KMS-11 (cell line): Measurements from ENCODE around the gene GPHA2.

ENCODE experiments used
- H2AFZ ChIP-seq: fragments of 200-600 bp; sonication (generic); 2 replicates; pipeline ENCODE4 v1.6.1; 2016; ENCODE audit warnings: antibody characterized with exemption, mixed run types, low read depth
- H3K27ac ChIP-seq: fragments of 200-600 bp; sonication (generic); 2 replicates; pipeline ENCODE4 v1.6.1; 2016; ENCODE audit warnings: mild to moderate bottlenecking, mixed run types
- H3K27me3 ChIP-seq: fragments of 200-600 bp; sonication (generic); 2 replicates; pipeline ENCODE4 v1.6.1; 2017; ENCODE audit warnings: mild to moderate bottlenecking, low read depth, mixed run types, moderate library complexity; ENCODE audit not compliant: insufficient read depth
- H3K36me3 ChIP-seq: fragments of 200-600 bp; sonication (generic); 2 replicates; pipeline ENCODE4 v1.6.1; 2017; ENCODE audit warnings: mild to moderate bottlenecking, mixed run types; ENCODE audit not compliant: insufficient read depth
- H3K4me1 ChIP-seq: fragments of 200-600 bp; sonication (generic); 2 replicates; pipeline ENCODE4 v1.6.1; 2016; ENCODE audit warnings: mild to moderate bottlenecking, low read depth, mixed run types; ENCODE audit not compliant: poor library complexity, severe bottlenecking
- H3K4me2 ChIP-seq: fragments of 200-600 bp; sonication (generic); 2 replicates; pipeline ENCODE4 v1.7.0; 2016; ENCODE audit warnings: mild to moderate bottlenecking, mixed run types
- H3K4me3 ChIP-seq: fragments of 200-600 bp; sonication (generic); IDR thresholded peaks from 2 replicates; pipeline ENCODE4 v1.6.1; 2017; ENCODE audit warnings: low read depth, low read length, mixed read lengths; ENCODE audit not compliant: insufficient read depth
- H3K79me2 ChIP-seq: fragments of 200-600 bp; sonication (generic); 2 replicates; pipeline ENCODE4 v1.6.1; 2016; ENCODE audit warnings: low read depth, mixed run types; ENCODE audit not compliant: insufficient read depth
- H3K9ac ChIP-seq: fragments of 200-600 bp; sonication (generic); 2 replicates; pipeline ENCODE4 v1.6.1; 2016; ENCODE audit warnings: mild to moderate bottlenecking, mixed run types
- H4K20me1 ChIP-seq: fragments of 200-600 bp; sonication (generic); 2 replicates; pipeline ENCODE4 v1.6.1; 2016; ENCODE audit warnings: mild to moderate bottlenecking, mixed run types; ENCODE audit not compliant: insufficient read depth
- CTCF ChIP-seq: fragments of 200-600 bp; sonication (generic); conservative IDR thresholded peaks from 2 replicates; pipeline ENCODE4 v1.6.1; 2017; ENCODE audit warnings: low read depth, mild to moderate bottlenecking, antibody characterized with exemption, low read length, moderate library complexity, mixed read lengths

Gene GPHA2

GRCh38 chr11:64933935-64934681 is 1.6 kb downstream of the GPHA2 start:
- H4K20me1 ChIP-seq: no peaks in the 10 kb centered on the region
- H3K4me3 ChIP-seq: no peak overlapping the region
- H3K79me2 ChIP-seq: no peaks in the 10 kb centered on the region
- H3K4me1 ChIP-seq: no peaks in the 10 kb centered on the region
- H3K4me2 ChIP-seq: no peak overlapping the region
- H3K27me3 ChIP-seq: no peaks in the 10 kb centered on the region; the same call in 1 of the 2 replicates
- H3K36me3 ChIP-seq: no peaks in the 10 kb centered on the region
- no peak overlapping the region for H3K27ac ChIP-seq
- TF ChIP-seq CTCF: no peak
- H2AFZ ChIP-seq: no peak overlapping the region
- H3K9ac ChIP-seq: no peak overlapping the region

GRCh38 chr11:64933213-64933934 is 2.3 kb downstream of the GPHA2 start:
- H3K27ac ChIP-seq: no peak overlapping the region
- H3K4me1 ChIP-seq: no peaks in the 10 kb centered on the region
- H3K36me3 ChIP-seq: no peaks in the 10 kb centered on the region
- H3K4me3 ChIP-seq: no peak overlapping the region
- no peak for TF ChIP-seq CTCF
- H3K79me2 ChIP-seq: no peaks in the 10 kb centered on the region
- H3K9ac ChIP-seq: no peak overlapping the region
- H4K20me1 ChIP-seq: no peaks in the 10 kb centered on the region
- H3K27me3 ChIP-seq: no peaks in the 10 kb centered on the region; the same call in 1 of the 2 replicates
- H3K4me2 ChIP-seq: no peak overlapping the region
- H2AFZ ChIP-seq: no peak overlapping the region

GRCh38 chr11:64932324-64932723 is 3.4 kb downstream of the GPHA2 start:
- H3K36me3 ChIP-seq: no peaks in the 10 kb centered on the region
- H4K20me1 ChIP-seq: no peaks in the 10 kb centered on the region
- no peak overlapping the region for H3K27ac ChIP-seq
- H3K9ac ChIP-seq: no peak overlapping the region
- H3K4me2 ChIP-seq: no peak overlapping the region
- H3K79me2 ChIP-seq: no peaks in the 10 kb centered on the region
- H3K4me1 ChIP-seq: no peaks in the 10 kb centered on the region
- H2AFZ ChIP-seq: no peak overlapping the region
- no peak for TF ChIP-seq CTCF
- H3K27me3 ChIP-seq: no peaks in the 10 kb centered on the region; the same call in 1 of the 2 replicates
- H3K4me3 ChIP-seq: no peak overlapping the region

- no peak overlapping the region for H3K4me2 ChIP-seq
- no peaks in the 10 kb centered on the region for H3K79me2 ChIP-seq
- H3K4me1 ChIP-seq: no peaks in the 10 kb centered on the region
- no peak overlapping the region for H3K27ac ChIP-seq
- no peak overlapping the region for H3K9ac ChIP-seq
- no peaks in the 10 kb centered on the region for H3K36me3 ChIP-seq
- TF ChIP-seq CTCF: no peak
- no peaks in the 10 kb centered on the region for H4K20me1 ChIP-seq
- H2AFZ ChIP-seq: no peak overlapping the region
- no peaks in the 10 kb centered on the region for H3K27me3 ChIP-seq
- no peak overlapping the region for H3K4me3 ChIP-seq
These were observed 4.4 kb downstream of the GPHA2 start for GRCh38 chr11:64931290-64931689.
